ENCODE results near the gene ZRANB3. TPM values are rescaled to one million over a fixed set of nuclear protein-coding genes. Genes with fewer than 3 reads are reported as not detected.
"Not testable (repeated sequence)": the region's sequence is repeated elsewhere in the genome, so short reads cannot be mapped to it uniquely, and the experiment has no call there.

ZRANB3 gene
- total RNA-seq, 1 donor = 7.0 TPM

GRCh38 chr2:135494503-135494902, 36.5 kb downstream of the ZRANB3 start:
- no peak for DNase-seq (ENCODE audit: low read depth in 2 of 3, low spot score in 2 of 3)

DNA sequence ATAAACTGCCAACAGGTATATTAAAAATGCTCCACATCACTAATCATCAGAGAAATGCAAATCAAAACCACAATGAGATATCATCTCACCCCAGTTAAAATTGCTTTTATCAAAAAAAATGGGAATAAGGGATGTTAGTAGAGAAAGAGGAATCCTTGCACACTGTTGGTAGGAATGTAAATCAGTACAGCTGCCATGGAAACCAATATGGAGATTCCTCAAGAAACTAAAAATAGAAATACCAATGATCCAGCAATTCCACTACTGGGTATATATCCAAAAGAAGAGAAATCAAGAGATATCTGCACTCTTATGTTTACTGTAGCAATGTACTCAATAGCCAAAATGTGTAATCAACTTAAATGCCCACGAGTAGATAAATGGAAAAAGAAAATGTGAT, 40.6 kb downstream of the ZRANB3 start:
- DNase-seq (ENCODE audit: low read depth in 2 of 3, low spot score in 2 of 3) = no peak

GRCh38 chr2:135485441-135485840, 45.6 kb downstream of the ZRANB3 start:
- DNase-seq (ENCODE audit: low read depth in 2 of 3, low spot score in 2 of 3) = no peak

- no peak for DNase-seq (ENCODE audit: low read depth in 2 of 3, low spot score in 2 of 3)
These were observed 55.9 kb downstream of the ZRANB3 start for GRCh38 chr2:135475128-135475527.

- peak in 2 of 3 donors; percentile 25 to 48 for DNase-seq (ENCODE audit: low read depth in 2 of 3, low spot score in 2 of 3)
These were observed 57.5 kb downstream of the ZRANB3 start for GRCh38 chr2:135473567-135473966.

- DNase-seq (ENCODE audit: low read depth in 2 of 3, low spot score in 2 of 3) = no peak
These were observed 59.9 kb downstream of the ZRANB3 start for GRCh38 chr2:135471106-135471505.

DNA sequence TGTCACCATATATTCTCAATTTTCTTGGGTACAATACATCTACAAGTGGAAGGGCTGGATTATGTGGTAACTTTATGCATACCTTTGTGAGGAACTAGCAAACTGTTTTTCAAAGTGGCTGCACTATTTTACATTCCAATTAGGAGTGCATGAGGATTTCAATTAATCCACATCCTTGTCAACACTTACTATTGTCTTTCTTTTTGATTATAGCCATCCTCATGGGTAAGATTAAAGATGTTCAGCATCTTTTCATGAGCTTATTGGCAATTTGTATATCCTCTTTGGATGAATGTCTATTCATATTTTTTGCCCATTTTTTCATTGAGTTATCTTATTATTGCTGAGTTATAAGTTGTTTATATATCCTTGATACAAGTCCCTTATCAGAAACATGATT, 73.7 kb downstream of the ZRANB3 start:
- no peak for DNase-seq (ENCODE audit: low read depth in 2 of 3, low spot score in 2 of 3)

- no peak for DNase-seq (ENCODE audit: low read depth in 2 of 3, low spot score in 2 of 3)
These were observed 74.2 kb downstream of the ZRANB3 start for GRCh38 chr2:135456835-135457234.

GRCh38 chr2:135456431-135456830, 74.6 kb downstream of the ZRANB3 start:
- no peak for DNase-seq (ENCODE audit: low read depth in 2 of 3, low spot score in 2 of 3)

DNA sequence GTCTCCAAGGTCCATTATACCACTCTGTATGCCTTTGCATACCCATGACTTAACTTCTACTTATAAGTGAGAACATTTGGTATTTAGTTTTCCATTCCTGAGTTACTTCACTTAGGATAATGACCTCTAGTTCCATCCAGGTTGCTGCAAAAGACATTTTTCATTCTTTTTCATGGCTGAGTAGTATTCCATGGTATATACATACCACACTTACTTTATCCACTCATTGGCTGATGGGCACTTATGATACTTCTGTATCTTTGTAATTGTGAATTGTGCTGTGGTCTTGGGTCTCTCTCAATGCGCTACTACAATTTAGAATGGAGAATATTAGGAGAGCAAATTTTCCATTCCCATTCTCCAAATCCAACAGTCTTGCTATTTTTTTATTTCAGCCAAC, 76.4 kb downstream of the ZRANB3 start:
- DNase-seq (ENCODE audit: low read depth in 2 of 3, low spot score in 2 of 3) = no peak

- DNase-seq (ENCODE audit: low read depth in 2 of 3, low spot score in 2 of 3) = not testable (repeated sequence)
These were observed 78.0 kb downstream of the ZRANB3 start for GRCh38 chr2:135453027-135453426.

DNA sequence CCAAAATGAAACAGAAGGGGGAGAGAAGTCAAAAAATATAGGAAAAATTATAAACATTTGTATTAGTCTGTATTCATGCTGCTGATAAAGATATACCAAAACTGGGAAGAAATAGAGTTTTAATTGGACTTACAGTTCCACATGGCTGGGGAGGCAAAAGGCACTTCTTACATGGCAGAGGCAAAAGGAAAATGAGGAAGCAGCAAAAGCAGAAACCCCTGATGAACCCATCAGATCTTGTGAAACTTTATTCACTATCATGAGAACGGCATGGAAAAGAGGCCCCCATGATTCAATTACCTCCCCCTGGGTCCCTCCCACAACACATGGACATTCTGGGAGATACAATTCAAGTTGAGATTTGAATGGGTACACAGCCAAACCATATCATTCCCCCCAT, 79.1 kb downstream of the ZRANB3 start:
- DNase-seq (ENCODE audit: low read depth in 2 of 3, low spot score in 2 of 3) = no peak

DNA sequence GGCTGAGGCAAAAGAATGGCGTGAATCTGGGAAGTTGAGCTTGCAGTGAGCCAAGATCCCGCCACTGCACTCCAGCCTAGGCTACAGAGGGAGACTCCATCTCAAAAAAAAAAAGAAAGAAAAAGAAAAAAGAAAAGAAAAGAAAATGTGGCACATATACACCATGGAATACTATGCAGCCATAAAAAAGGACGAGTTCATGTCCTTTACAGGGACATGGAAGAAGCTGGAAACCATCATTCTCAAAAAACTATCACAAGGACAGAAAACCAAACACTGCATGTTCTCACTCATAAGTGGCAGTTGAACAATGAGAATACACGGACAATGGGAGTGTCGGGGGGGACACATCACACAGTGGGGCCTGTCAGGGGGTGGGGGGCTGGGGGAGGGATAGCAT, 88.0 kb downstream of the ZRANB3 start:
- DNase-seq (ENCODE audit: low read depth in 2 of 3, low spot score in 2 of 3) = not testable (repeated sequence)

DNA sequence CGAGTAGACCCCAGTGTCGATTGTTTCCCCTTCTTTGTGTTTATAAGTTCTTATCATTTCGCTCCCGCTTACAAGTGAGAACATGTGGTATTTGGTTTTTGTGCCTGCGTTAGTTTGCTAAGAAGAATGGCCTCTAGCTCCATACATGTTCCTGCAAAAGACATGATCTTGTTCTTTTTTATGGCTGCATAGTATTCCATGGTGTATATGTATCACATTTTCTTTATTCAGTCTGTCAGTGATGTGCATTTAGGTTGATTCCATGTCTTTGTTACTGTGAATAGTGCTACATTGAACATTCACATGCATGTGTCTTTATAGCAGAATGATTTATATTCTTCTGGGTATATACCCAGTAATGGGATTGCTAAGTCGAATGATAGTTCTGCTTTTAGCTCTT, 95.9 kb downstream of the ZRANB3 start:
- not testable (repeated sequence) for DNase-seq (ENCODE audit: low read depth in 2 of 3, low spot score in 2 of 3)

DNA sequence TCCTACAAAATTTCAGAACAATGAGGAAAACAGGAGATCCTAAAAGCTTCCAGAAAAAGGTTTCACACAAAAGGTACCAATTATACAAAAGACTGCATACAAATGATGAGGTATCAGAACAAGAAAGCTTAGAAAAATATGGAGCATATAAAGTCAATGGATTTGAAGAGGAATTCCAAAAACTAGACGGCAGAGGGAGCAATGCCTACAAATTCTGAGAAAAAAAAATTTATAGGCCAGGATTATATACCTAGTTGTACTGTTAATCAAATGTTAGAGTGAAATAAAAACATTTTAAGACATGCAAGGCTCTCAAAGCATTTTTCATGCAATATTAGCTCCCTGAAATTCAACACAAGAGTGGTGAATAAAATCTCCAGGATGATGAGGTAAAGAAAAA, 106.2 kb downstream of the ZRANB3 start:
- DNase-seq (ENCODE audit: low read depth in 2 of 3, low spot score in 2 of 3) = no peak

DNA sequence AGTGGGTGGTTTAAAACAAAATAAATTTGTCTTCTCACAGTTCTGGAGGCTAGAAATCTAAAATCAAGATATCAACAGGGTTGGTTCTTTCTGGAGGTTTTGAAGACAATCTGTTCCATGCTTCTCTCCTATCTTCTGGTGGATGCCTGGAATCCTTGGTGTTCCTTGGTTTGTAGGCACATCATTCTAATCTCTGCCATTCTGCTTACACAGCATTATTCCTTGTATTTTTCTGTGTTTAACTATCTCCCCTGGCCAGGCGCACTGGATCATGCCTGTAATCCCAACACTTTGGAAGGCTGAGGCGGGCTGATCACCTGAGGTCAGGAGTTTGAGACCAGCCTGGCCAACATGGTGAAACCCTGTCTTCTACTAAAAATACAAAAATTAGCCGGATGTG, 108.1 kb downstream of the ZRANB3 start:
- no peak for DNase-seq (ENCODE audit: low read depth in 2 of 3, low spot score in 2 of 3)

GRCh38 chr2:135411646-135412045, 119.4 kb downstream of the ZRANB3 start:
- DNase-seq (ENCODE audit: low read depth in 2 of 3, low spot score in 2 of 3) = no peak

DNA sequence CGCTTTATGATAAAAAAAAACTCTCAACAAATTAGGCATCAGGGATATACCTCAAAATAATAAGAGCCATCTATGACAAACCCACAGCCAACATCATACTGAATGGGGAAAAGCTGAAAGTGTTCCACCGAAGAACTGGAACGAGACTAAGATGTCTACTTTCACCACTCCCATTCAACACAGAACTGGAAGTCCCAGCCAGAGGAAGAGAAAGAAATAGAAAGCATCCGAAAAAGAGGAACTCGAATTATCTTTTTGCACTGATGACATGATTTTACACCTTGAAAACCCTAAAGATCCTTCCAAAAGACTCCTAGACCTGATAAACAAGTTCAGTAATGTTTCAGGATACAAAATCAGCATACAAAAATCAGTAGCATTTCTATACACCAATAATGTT, 121.6 kb downstream of the ZRANB3 start:
- DNase-seq (ENCODE audit: low read depth in 2 of 3, low spot score in 2 of 3) = no peak

- not testable (repeated sequence) for DNase-seq (ENCODE audit: low read depth in 2 of 3, low spot score in 2 of 3)
These were observed 134.8 kb downstream of the ZRANB3 start for GRCh38 chr2:135396259-135396658.

- DNase-seq (ENCODE audit: low read depth in 2 of 3, low spot score in 2 of 3) = no peak
These were observed 144.0 kb downstream of the ZRANB3 start for GRCh38 chr2:135386993-135387392.

- no peak for DNase-seq (ENCODE audit: low read depth in 2 of 3, low spot score in 2 of 3)
These were observed 152.4 kb downstream of the ZRANB3 start for GRCh38 chr2:135378591-135378990.

GRCh38 chr2:135373702-135374101, 157.3 kb downstream of the ZRANB3 start:
- no peak for DNase-seq (ENCODE audit: low read depth in 2 of 3, low spot score in 2 of 3)

GRCh38 chr2:135349941-135350340, 181.1 kb downstream of the ZRANB3 start:
- no peak for DNase-seq (ENCODE audit: low read depth in 2 of 3, low spot score in 2 of 3)

Data from hematopoietic multipotent progenitor cell (in vitro differentiated cells).